ENCODE data around the gene CFAP54. TPM values are rescaled to one million over a fixed set of nuclear protein-coding genes. Genes with fewer than 3 reads are reported as not detected.

CFAP54 gene
- total RNA-seq, 2 donors from 2014 or later: 0.24 to 0.67 TPM

- Mint-ChIP-seq H3K27ac (no peak overlapping the region), H3K36me3 (ENCODE audit: insufficient read depth in 2 of 2) (no peaks in the 10 kb centered on the region), H3K4me3 (no peak overlapping the region), H3K27me3 (ENCODE audit: low read depth) (peaks cover 12% of the 10 kb centered on the region), H3K4me1 (ENCODE audit: low read depth) (peaks cover 4% of the 10 kb centered on the region), H3K9me3 (peaks cover under 1 to 3% of the 10 kb centered on the region in 2 donors)
- DNase-seq (no peak), ATAC-seq (replicated peaks in 1 of 2) (no peak)
Observed at GRCh38 chr12:96862326-96862725, 372.9 kb downstream of the CFAP54 start.

GRCh38 chr12:96864335-96864734 lies 375.0 kb downstream of the CFAP54 start:
- DNase-seq: no peak
- Mint-ChIP-seq H3K27ac (no peak overlapping the region), H3K9me3 (no peaks in the 10 kb centered on the region), H3K36me3 (ENCODE audit: insufficient read depth in 2 of 2) (no peaks in the 10 kb centered on the region), H3K4me3 (no peak overlapping the region), H3K4me1 (ENCODE audit: low read depth) (peaks cover 4% of the 10 kb centered on the region), H3K27me3 (ENCODE audit: low read depth) (peaks cover 12% of the 10 kb centered on the region)
- ATAC-seq (replicated peaks in 1 of 2): no peak

- no peaks in the 10 kb centered on the region for H3K36me3 Mint-ChIP-seq (ENCODE audit: insufficient read depth in 2 of 2)
- peaks cover 12% of the 10 kb centered on the region for H3K27me3 Mint-ChIP-seq (ENCODE audit: low read depth)
- no peak overlapping the region for H3K27ac Mint-ChIP-seq
- no peak for ATAC-seq (replicated peaks in 1 of 2)
- no peak overlapping the region for H3K4me3 Mint-ChIP-seq
- H3K9me3 Mint-ChIP-seq: no peaks in the 10 kb centered on the region
- no peak for DNase-seq
- H3K4me1 Mint-ChIP-seq (ENCODE audit: low read depth): peaks cover 4% of the 10 kb centered on the region
Observed at GRCh38 chr12:96866801-96867590, 377.6 kb downstream of the CFAP54 start.

- no peak overlapping the region for H3K4me3 Mint-ChIP-seq
- H3K27ac Mint-ChIP-seq: no peak overlapping the region
- H3K4me1 Mint-ChIP-seq (ENCODE audit: low read depth): no peaks in the 10 kb centered on the region
- DNase-seq: no peak
- ATAC-seq (replicated peaks in 1 of 2): no peak
- peaks cover 6% of the 10 kb centered on the region for H3K27me3 Mint-ChIP-seq (ENCODE audit: low read depth)
- peaks cover 0 to 1% of the 10 kb centered on the region in 2 donors for H3K9me3 Mint-ChIP-seq
- H3K36me3 Mint-ChIP-seq (ENCODE audit: insufficient read depth in 2 of 2): no peaks in the 10 kb centered on the region
Observed at GRCh38 chr12:96870946-96871345, 381.6 kb downstream of the CFAP54 start.

GRCh38 chr12:96872961-96873360 lies 383.6 kb downstream of the CFAP54 start:
- Mint-ChIP-seq H3K27ac (peak overlapping the region; percentile 58), H3K4me3 (no peak overlapping the region), H3K4me1 (ENCODE audit: low read depth) (no peaks in the 10 kb centered on the region), H3K27me3 (ENCODE audit: low read depth) (peaks cover 6% of the 10 kb centered on the region), H3K36me3 (ENCODE audit: insufficient read depth in 2 of 2) (no peaks in the 10 kb centered on the region), H3K9me3 (peaks cover 0 to 1% of the 10 kb centered on the region in 2 donors)
- DNase-seq (no peak), ATAC-seq (replicated peaks in 1 of 2) (no peak)

- DNase-seq: no peak
- peaks cover 6% of the 10 kb centered on the region for H3K27me3 Mint-ChIP-seq (ENCODE audit: low read depth)
- H3K27ac Mint-ChIP-seq: no peak overlapping the region
- no peaks in the 10 kb centered on the region for H3K4me1 Mint-ChIP-seq (ENCODE audit: low read depth)
- H3K36me3 Mint-ChIP-seq (ENCODE audit: insufficient read depth in 2 of 2): no peaks in the 10 kb centered on the region
- no peak overlapping the region for H3K4me3 Mint-ChIP-seq
- no peak for ATAC-seq (replicated peaks in 1 of 2)
- peaks cover 0 to 1% of the 10 kb centered on the region in 2 donors for H3K9me3 Mint-ChIP-seq
Observed at GRCh38 chr12:96874211-96874610, 384.8 kb downstream of the CFAP54 start.

GRCh38 chr12:96876966-96877365 lies 387.6 kb downstream of the CFAP54 start:
- peaks cover 1 to 2% of the 10 kb centered on the region in 2 donors for H3K9me3 Mint-ChIP-seq
- peaks cover 6% of the 10 kb centered on the region for H3K27me3 Mint-ChIP-seq (ENCODE audit: low read depth)
- ATAC-seq (replicated peaks in 1 of 2): peak in 1 of 2 donors; percentile 43

GRCh38 chr12:96878704-96879103 lies 389.3 kb downstream of the CFAP54 start:
- Mint-ChIP-seq H3K27ac (no peak overlapping the region), H3K27me3 (ENCODE audit: low read depth) (peaks cover 5% of the 10 kb centered on the region), H3K36me3 (ENCODE audit: insufficient read depth in 2 of 2) (no peaks in the 10 kb centered on the region), H3K9me3 (peaks cover 0 to 2% of the 10 kb centered on the region in 2 donors), H3K4me3 (no peak overlapping the region), H3K4me1 (ENCODE audit: low read depth) (no peaks in the 10 kb centered on the region)
- ATAC-seq (replicated peaks in 1 of 2): no peak
- DNase-seq: no peak

More at GRCh38 chr12:96876966-96877365, 387.6 kb downstream of the CFAP54 start:
- no peaks in the 10 kb centered on the region for H3K4me1 Mint-ChIP-seq (ENCODE audit: low read depth)
- no peak overlapping the region for H3K27ac Mint-ChIP-seq
- no peak for DNase-seq
- H3K36me3 Mint-ChIP-seq (ENCODE audit: insufficient read depth in 2 of 2): no peaks in the 10 kb centered on the region
- H3K4me3 Mint-ChIP-seq: no peak overlapping the region

- peak in 1 of 2 donors; percentile 19 for ATAC-seq (replicated peaks in 1 of 2)
- Mint-ChIP-seq H3K27me3 (ENCODE audit: low read depth) (no peaks in the 10 kb centered on the region), H3K4me3 (no peak overlapping the region), H3K4me1 (ENCODE audit: low read depth) (no peaks in the 10 kb centered on the region), H3K36me3 (ENCODE audit: insufficient read depth in 2 of 2) (no peaks in the 10 kb centered on the region), H3K9me3 (peaks cover 0 to 2% of the 10 kb centered on the region in 2 donors), H3K27ac (no peak overlapping the region)
- no peak for DNase-seq
Observed at GRCh38 chr12:96879301-96879700, 389.9 kb downstream of the CFAP54 start.

GRCh38 chr12:96880220-96880619 lies 390.8 kb downstream of the CFAP54 start:
- ATAC-seq (replicated peaks in 1 of 2): no peak
- peaks cover 0 to 2% of the 10 kb centered on the region in 2 donors for H3K9me3 Mint-ChIP-seq
- H3K4me3 Mint-ChIP-seq: no peak overlapping the region
- DNase-seq: no peak
- H3K36me3 Mint-ChIP-seq (ENCODE audit: insufficient read depth in 2 of 2): no peaks in the 10 kb centered on the region
- H3K4me1 Mint-ChIP-seq (ENCODE audit: low read depth): no peaks in the 10 kb centered on the region
- H3K27me3 Mint-ChIP-seq (ENCODE audit: low read depth): no peaks in the 10 kb centered on the region
- H3K27ac Mint-ChIP-seq: no peak overlapping the region

- DNase-seq: no peak
- Mint-ChIP-seq H3K4me1 (ENCODE audit: low read depth) (no peaks in the 10 kb centered on the region), H3K36me3 (ENCODE audit: insufficient read depth in 2 of 2) (no peaks in the 10 kb centered on the region), H3K4me3 (no peak overlapping the region), H3K9me3 (peaks cover 0 to 2% of the 10 kb centered on the region in 2 donors), H3K27ac (no peak overlapping the region), H3K27me3 (ENCODE audit: low read depth) (no peaks in the 10 kb centered on the region)
- ATAC-seq (replicated peaks in 1 of 2): no peak
Observed at GRCh38 chr12:96881608-96882007, 392.2 kb downstream of the CFAP54 start.

GRCh38 chr12:96882862-96883261 lies 393.5 kb downstream of the CFAP54 start:
- ATAC-seq (replicated peaks in 1 of 2) (peak; percentile 36 to 45), DNase-seq (no peak)
- no peaks in the 10 kb centered on the region for H3K27me3 Mint-ChIP-seq (ENCODE audit: low read depth)
- H3K36me3 Mint-ChIP-seq (ENCODE audit: insufficient read depth in 2 of 2): no peaks in the 10 kb centered on the region
- peaks cover 0 to 2% of the 10 kb centered on the region in 2 donors for H3K9me3 Mint-ChIP-seq
- H3K27ac Mint-ChIP-seq: no peak overlapping the region
- no peak overlapping the region for H3K4me3 Mint-ChIP-seq
- H3K4me1 Mint-ChIP-seq (ENCODE audit: low read depth): no peaks in the 10 kb centered on the region

- no peak for DNase-seq
- no peaks in the 10 kb centered on the region for H3K27me3 Mint-ChIP-seq (ENCODE audit: low read depth)
- no peak overlapping the region for H3K27ac Mint-ChIP-seq
- peaks cover 0 to 2% of the 10 kb centered on the region in 2 donors for H3K9me3 Mint-ChIP-seq
- H3K4me3 Mint-ChIP-seq: no peak overlapping the region
- ATAC-seq (replicated peaks in 1 of 2): no peak
- H3K4me1 Mint-ChIP-seq (ENCODE audit: low read depth): no peaks in the 10 kb centered on the region
- no peaks in the 10 kb centered on the region for H3K36me3 Mint-ChIP-seq (ENCODE audit: insufficient read depth in 2 of 2)
Observed at GRCh38 chr12:96883571-96883970, 394.2 kb downstream of the CFAP54 start.
